Measurements from ENCODE around the gene PSMB7.

The PSMB7 gene

GRCh38 chr9:124344291-124345050, 70.8 kb downstream of the PSMB7 start:
- DNase-seq = no peak

GRCh38 chr9:124343533-124344290, 71.5 kb downstream of the PSMB7 start:
- DNase-seq = no peak

- DNase-seq = no peak
Measured at GRCh38 chr9:124342776-124343485, 72.3 kb downstream of the PSMB7 start.

- no peak for DNase-seq
Measured at GRCh38 chr9:124342402-124342775, 72.9 kb downstream of the PSMB7 start.

GRCh38 chr9:124341455-124342170, 73.6 kb downstream of the PSMB7 start:
- DNase-seq = no peak

- no peak for DNase-seq
Measured at GRCh38 chr9:124340219-124341069, 74.8 kb downstream of the PSMB7 start.

- no peak for DNase-seq
Measured at GRCh38 chr9:124339603-124340146, 75.6 kb downstream of the PSMB7 start.

- no peak for DNase-seq
Measured at GRCh38 chr9:124337562-124337961, 77.7 kb downstream of the PSMB7 start.

- no peak for DNase-seq
Measured at GRCh38 chr9:124335320-124335707, 79.9 kb downstream of the PSMB7 start.

- no peak for DNase-seq
Measured at GRCh38 chr9:124334568-124335319, 80.5 kb downstream of the PSMB7 start.

- DNase-seq = no peak
Measured at GRCh38 chr9:124333203-124333579, 82.1 kb downstream of the PSMB7 start.

GRCh38 chr9:124332361-124333202, 82.7 kb downstream of the PSMB7 start:
- DNase-seq = no peak

- no peak for DNase-seq
Measured at GRCh38 chr9:124331580-124331979, 83.7 kb downstream of the PSMB7 start.

GRCh38 chr9:124330011-124330697, 85.1 kb downstream of the PSMB7 start:
- DNase-seq = no peak

GRCh38 chr9:124329206-124329792, 85.9 kb downstream of the PSMB7 start:
- DNase-seq = no peak

- no peak for DNase-seq
Measured at GRCh38 chr9:124328285-124328684, 87.0 kb downstream of the PSMB7 start.

GRCh38 chr9:124327491-124327890, 87.8 kb downstream of the PSMB7 start:
- no peak for DNase-seq

- DNase-seq = no peak
Measured at GRCh38 chr9:124326378-124326777, 88.9 kb downstream of the PSMB7 start.

- no peak for DNase-seq
Measured at GRCh38 chr9:124325816-124326215, 89.4 kb downstream of the PSMB7 start.

Measured in stimulated activated CD4-positive, alpha-beta T cell treated with anti-CD3 and anti-CD28 coated beads, Interleukin-1b, Interleukin-23, amount 100 ng/mL, for 48 hours (primary cell).